Mesenchymal stem cell (in vitro differentiated cells and primary cell): Measurements from ENCODE around the gene BCAS1.

ENCODE experiments used
- DNase-seq: peaks from one replicate; pipeline ENCODE4 v3.0.0-alpha.2; 2013
- H2AFZ ChIP-seq: one replicate; pipeline ENCODE4 v1.6.1; 2013; ENCODE audit warnings: low read depth, mild to moderate bottlenecking, control low read depth, inconsistent platforms, low read length, moderate library complexity
- H2AK5ac ChIP-seq: 2 replicates; pipeline ENCODE4 v1.6.1; 2013; ENCODE audit warnings: low read length, moderate library complexity, mild to moderate bottlenecking, inconsistent platforms; ENCODE audit not compliant: severe bottlenecking
- H2BK120ac ChIP-seq: one replicate; pipeline ENCODE4 v1.6.1; 2013; ENCODE audit warnings: low read depth, mild to moderate bottlenecking, inconsistent platforms, low read length, moderate library complexity
- H2BK12ac ChIP-seq, 2 experiments: one replicate each; pipeline ENCODE4 v1.6.1; 2013; ENCODE audit warnings: inconsistent platforms in 2 of 2, low read length in 2 of 2, mild to moderate bottlenecking in 2 of 2, moderate library complexity in 2 of 2, control low read depth in 1 of 2
- H2BK15ac ChIP-seq: one replicate; pipeline ENCODE4 v1.6.1; 2013; ENCODE audit warnings: mild to moderate bottlenecking, low read depth, inconsistent platforms; ENCODE audit not compliant: poor library complexity, severe bottlenecking
- H2BK5ac ChIP-seq: 2 replicates; pipeline ENCODE4 v1.6.1; 2013; ENCODE audit warnings: low read depth, mild to moderate bottlenecking, low read length, control low read depth, inconsistent platforms; ENCODE audit not compliant: poor library complexity, severe bottlenecking
- H3K14ac ChIP-seq, 2 experiments: one replicate each; pipeline ENCODE4 v1.6.1; 2013; ENCODE audit warnings: inconsistent platforms in 2 of 2, low read length in 2 of 2, control low read depth in 1 of 2, mild to moderate bottlenecking in 1 of 2, moderate library complexity in 1 of 2
- H3K18ac ChIP-seq, 2 experiments: one replicate each; pipeline ENCODE4 v1.6.1; 2013; ENCODE audit warnings: inconsistent platforms in 2 of 2, low read length in 2 of 2, control low read depth in 1 of 2, low read depth in 1 of 2, mild to moderate bottlenecking in 1 of 2
- H3K23ac ChIP-seq, 2 experiments: one replicate each; pipeline ENCODE4 v1.6.1; 2013; ENCODE audit warnings: inconsistent platforms in 2 of 2, low read length in 2 of 2, mild to moderate bottlenecking in 2 of 2, moderate library complexity in 2 of 2, control low read depth in 1 of 2
- H3K27ac ChIP-seq: 2 replicates; pipeline ENCODE4 v1.5.1; 2013; ENCODE audit warnings: mild to moderate bottlenecking, moderate library complexity, low read length, control low read depth, inconsistent platforms; ENCODE audit not compliant: poor library complexity, severe bottlenecking
- H3K27me3 ChIP-seq, 2 experiments: 2 replicates each; pipeline versions ENCODE4 v1.6.1 to v1.7.0; 2013; ENCODE audit warnings: low read length in 2 of 2, mild to moderate bottlenecking in 2 of 2, moderate library complexity in 2 of 2, control low read depth in 1 of 2, inconsistent platforms in 1 of 2; ENCODE audit not compliant: control insufficient read depth in 1 of 2, insufficient read depth in 1 of 2
- H3K36me3 ChIP-seq, 2 experiments: 2 replicates each; pipeline versions ENCODE4 v1.6.1 to v1.7.0; 2013; ENCODE audit warnings: low read length in 2 of 2, control low read depth in 1 of 2, inconsistent platforms in 1 of 2, low read depth in 1 of 2, mild to moderate bottlenecking in 1 of 2; ENCODE audit not compliant: insufficient read depth in 2 of 2, control insufficient read depth in 1 of 2
- H3K4ac ChIP-seq, 2 experiments: one replicate each; pipeline ENCODE4 v1.6.1; 2013; ENCODE audit warnings: inconsistent platforms in 2 of 2, low read length in 2 of 2, mild to moderate bottlenecking in 2 of 2, moderate library complexity in 2 of 2, control low read depth in 1 of 2, low read depth in 1 of 2
- H3K4me1 ChIP-seq: 2 replicates; pipeline ENCODE4 v1.6.1; 2013; ENCODE audit warnings: low read depth, low read length, control low read depth; ENCODE audit not compliant: control insufficient read depth, insufficient read depth
- H3K4me2 ChIP-seq: 2 replicates; pipeline ENCODE4 v1.6.1; 2013; ENCODE audit warnings: low read length, mild to moderate bottlenecking, inconsistent platforms; ENCODE audit not compliant: poor library complexity, severe bottlenecking
- H3K4me3 ChIP-seq, 2 experiments: 2 replicates each; pipeline versions ENCODE4 v1.5.1 to v1.7.0; 2013; ENCODE audit warnings: low read length in 2 of 2, mild to moderate bottlenecking in 2 of 2, control low read depth in 1 of 2, low read depth in 1 of 2; ENCODE audit not compliant: insufficient read depth in 1 of 2
- H3K79me1 ChIP-seq: replicated peaks from 2 replicates; pipeline ENCODE4 v1.6.1; 2013; ENCODE audit warnings: mild to moderate bottlenecking, control low read depth, low read length, inconsistent platforms; ENCODE audit not compliant: poor library complexity, severe bottlenecking
- H3K9ac ChIP-seq: 2 replicates; pipeline ENCODE4 v1.7.0; 2013; ENCODE audit warnings: mild to moderate bottlenecking, low read length, moderate library complexity
- H3K9me3 ChIP-seq: 2 replicates; pipeline ENCODE4 v1.7.0; 2013; ENCODE audit warnings: mild to moderate bottlenecking, low read length; ENCODE audit not compliant: control insufficient read depth
- H4K8ac ChIP-seq: one replicate; pipeline ENCODE4 v1.6.1; 2013; ENCODE audit warnings: inconsistent platforms, mild to moderate bottlenecking, low read length, moderate library complexity
- H4K91ac ChIP-seq: one replicate; pipeline ENCODE4 v1.6.1; 2013; ENCODE audit warnings: mild to moderate bottlenecking, low read length, inconsistent platforms
- WGBS: methylation state at CpG from one replicate; pipeline ENCODE4 v1.1.7; 2013; ENCODE audit warnings: mixed read lengths; 5-methylcytosine and 5-hydroxymethylcytosine counted together

The BCAS1 gene

DNA sequence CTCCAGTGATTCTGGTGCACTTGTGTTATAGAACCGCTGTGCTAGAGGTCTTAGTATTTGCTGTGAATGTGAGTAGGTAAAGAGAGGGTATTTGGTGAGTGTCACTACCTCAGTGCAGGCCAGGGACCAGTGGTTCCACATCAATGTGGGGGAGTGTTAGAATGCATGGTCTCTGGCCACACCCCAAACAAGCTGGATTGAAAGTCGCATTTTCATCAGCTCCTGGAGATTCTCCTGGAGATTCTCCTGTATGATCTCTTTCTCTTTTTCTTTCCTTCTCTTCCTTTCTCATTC lies 26.8 kb upstream of the BCAS1 start:
- Histone ChIP-seq H3K23ac (no peak overlapping the region), H3K4me3 (no peak overlapping the region), H3K27me3 (no peaks in the 10 kb centered on the region), H2BK12ac (no peak overlapping the region), H4K91ac (no peak overlapping the region), H2BK15ac (no peak overlapping the region), H3K4me1 (no peaks in the 10 kb centered on the region), H3K36me3 (no peaks in the 10 kb centered on the region), H2BK120ac (no peak overlapping the region), H3K18ac (no peak overlapping the region), H2BK5ac (no peak overlapping the region), H3K4ac (no peak overlapping the region), H3K14ac (no peak overlapping the region), H3K4me2 (no peak overlapping the region), H3K79me1 (no peaks in the 10 kb centered on the region), H2AFZ (peak overlapping the region; percentile 7), H2AK5ac (no peak overlapping the region), H3K27ac (no peak overlapping the region), H4K8ac (no peak overlapping the region), H3K9me3 (no peaks in the 10 kb centered on the region), H3K9ac (no peak overlapping the region)
- 63% methylated on average over 2 of the region's 2 CpGs for WGBS
- DNase-seq, result no peak

DNA sequence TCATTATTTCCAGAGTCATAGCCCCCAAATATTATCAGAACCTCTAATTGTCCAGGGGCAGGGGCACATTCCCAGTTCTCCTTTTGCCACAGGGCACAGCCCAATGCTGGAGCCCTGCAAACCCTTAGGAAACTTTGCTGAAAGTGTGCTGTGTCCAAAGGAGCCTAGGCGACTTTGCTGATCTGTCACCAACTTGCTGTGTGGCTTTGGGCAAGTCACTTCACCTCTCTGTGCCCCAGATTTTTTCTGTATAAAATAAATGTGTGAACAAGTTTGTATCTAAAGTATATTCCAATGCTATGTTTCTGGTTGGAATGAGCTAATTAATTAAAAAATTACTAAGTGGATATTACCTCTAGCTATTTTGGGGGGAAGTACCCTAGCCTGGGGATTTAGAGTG lies 25.4 kb upstream of the BCAS1 start:
- Histone ChIP-seq H3K4ac (no peak overlapping the region), H3K36me3 (no peaks in the 10 kb centered on the region), H2AK5ac (no peak overlapping the region), H3K9ac (no peak overlapping the region), H4K8ac (no peak overlapping the region), H2BK120ac (no peak overlapping the region), H2BK15ac (no peak overlapping the region), H2BK5ac (no peak overlapping the region), H2AFZ (no peak overlapping the region), H3K79me1 (no peaks in the 10 kb centered on the region), H3K18ac (no peak overlapping the region), H3K4me1 (no peaks in the 10 kb centered on the region), H3K27ac (no peak overlapping the region), H3K14ac (no peak overlapping the region), H3K23ac (no peak overlapping the region), H3K27me3 (peaks cover 0 to 1% of the 10 kb centered on the region in 2 experiments), H3K9me3 (no peaks in the 10 kb centered on the region), H4K91ac (no peak overlapping the region), H2BK12ac (no peak overlapping the region), H3K4me2 (no peak overlapping the region), H3K4me3 (no peak overlapping the region)
- no peak for DNase-seq
- WGBS, result 70% methylated on average over 1 of the region's 1 CpG

DNA sequence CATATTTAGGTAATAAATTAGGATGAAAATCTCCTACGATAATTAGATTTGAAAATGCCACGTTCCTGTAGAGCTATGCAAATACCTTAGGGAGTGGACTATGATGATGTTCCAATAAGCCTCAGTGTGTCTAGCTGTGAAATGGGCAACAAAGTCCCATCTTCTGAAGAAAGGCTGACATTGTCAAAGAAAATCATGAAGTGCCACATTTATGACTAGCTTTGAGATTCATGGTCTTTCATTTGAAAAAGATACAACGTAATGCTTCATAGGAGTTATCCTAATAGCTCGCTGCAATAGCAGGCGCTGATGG lies 23.8 kb upstream of the BCAS1 start:
- Histone ChIP-seq H3K27me3 (peaks cover 0 to 14% of the 10 kb centered on the region in 2 experiments), H3K23ac (no peak overlapping the region), H3K79me1 (no peaks in the 10 kb centered on the region), H3K4me1 (no peaks in the 10 kb centered on the region), H2AK5ac (no peak overlapping the region), H2AFZ (no peak overlapping the region), H3K9ac (no peak overlapping the region), H3K18ac (no peak overlapping the region), H3K14ac (no peak overlapping the region), H3K27ac (no peak overlapping the region), H2BK120ac (no peak overlapping the region), H4K8ac (no peak overlapping the region), H3K36me3 (no peaks in the 10 kb centered on the region), H3K4me3 (no peak overlapping the region), H3K4me2 (no peak overlapping the region), H2BK12ac (no peak overlapping the region), H2BK15ac (no peak overlapping the region), H3K9me3 (no peaks in the 10 kb centered on the region), H3K4ac (no peak overlapping the region), H2BK5ac (no peak overlapping the region), H4K91ac (no peak overlapping the region)
- no peak for DNase-seq
- 86% methylated on average over 5 of the region's 5 CpGs for WGBS

DNA sequence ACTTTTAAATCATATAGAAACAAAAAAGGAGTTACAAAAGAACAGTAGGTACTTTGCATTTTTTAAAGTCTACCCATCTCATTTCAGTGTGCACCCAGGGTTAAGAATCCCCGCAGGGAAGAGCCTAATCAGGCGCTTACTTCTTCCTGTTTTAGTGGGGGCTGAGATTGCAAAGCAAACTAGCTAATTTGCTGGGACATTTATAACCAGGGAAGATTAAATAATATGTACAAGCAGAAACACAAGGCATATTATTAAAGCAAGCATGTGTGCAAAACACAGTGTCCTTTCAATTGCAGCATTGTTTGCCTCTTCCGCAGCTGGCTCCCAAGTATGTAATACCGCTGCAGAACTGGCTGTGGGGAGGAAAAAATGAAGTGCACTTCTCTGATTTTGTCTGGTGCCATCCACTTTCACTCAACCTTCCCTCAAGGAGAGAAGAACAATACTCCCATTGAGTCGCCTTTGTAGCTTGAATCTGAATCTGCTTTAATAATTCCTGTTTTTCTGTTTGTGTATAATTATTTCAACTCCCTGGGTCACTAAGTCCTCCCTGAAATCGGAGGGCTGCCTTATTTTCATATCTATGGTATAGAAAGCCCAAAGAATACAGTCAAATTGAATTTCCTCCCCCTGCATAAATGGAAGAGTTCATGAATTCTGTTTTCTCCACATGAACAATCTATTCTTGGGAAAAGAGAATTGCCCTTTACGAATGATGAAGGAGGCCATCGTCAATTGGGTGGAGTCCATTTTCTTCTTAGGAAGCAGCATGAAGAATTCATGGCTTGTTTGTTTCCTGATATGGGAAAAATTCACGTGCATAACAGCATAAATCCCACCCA lies 23.3 kb upstream of the BCAS1 start:
- no peak overlapping the region for H3K14ac ChIP-seq
- no peak overlapping the region for H2AFZ ChIP-seq
- no peak overlapping the region for H2BK5ac ChIP-seq
- H3K18ac ChIP-seq, result no peak overlapping the region
- no peak for DNase-seq
- no peak overlapping the region for H3K4ac ChIP-seq
- no peak overlapping the region for H2AK5ac ChIP-seq
- no peaks in the 10 kb centered on the region for H3K79me1 ChIP-seq
- WGBS, result 86% methylated on average over 4 of the region's 9 CpGs
- no peak overlapping the region for H2BK15ac ChIP-seq
- H3K27me3 ChIP-seq, result peaks cover 0 to 15% of the 10 kb centered on the region in 2 experiments
- H2BK120ac ChIP-seq, result no peak overlapping the region
- no peaks in the 10 kb centered on the region for H3K4me1 ChIP-seq
- H3K23ac ChIP-seq, result no peak overlapping the region
- H3K9ac ChIP-seq, result no peak overlapping the region
- no peak overlapping the region for H4K8ac ChIP-seq
- no peaks in the 10 kb centered on the region for H3K9me3 ChIP-seq
- H3K4me2 ChIP-seq, result no peak overlapping the region
- H4K91ac ChIP-seq, result no peak overlapping the region
- H3K27ac ChIP-seq, result no peak overlapping the region
- H3K4me3 ChIP-seq, result no peak overlapping the region
- no peak overlapping the region for H2BK12ac ChIP-seq
- H3K36me3 ChIP-seq, result no peaks in the 10 kb centered on the region
